ENCODE measurements around the gene FAM171A1.
A peak's percentile ranks its signal among the peaks of the same experiment; 100 is the strongest.

Gene FAM171A1

GRCh38 chr10:15231426-15231825 lies 139.7 kb downstream of the FAM171A1 start:
- no peak for TF ChIP-seq CTCF (IDR thresholded peaks at IDR 0.05; ENCODE audit: control insufficient read depth, insufficient read depth, low read depth, low read length, missing control alignments)
- H3K4me3 ChIP-seq (ENCODE audit: control insufficient read depth, low read depth, low read length) = no peak overlapping the region
- DNase-seq (ENCODE audit: low read depth) = no peak

- DNase-seq (ENCODE audit: low read depth) = no peak
- no peak overlapping the region for H3K4me3 ChIP-seq (ENCODE audit: control insufficient read depth, low read depth, low read length)
- no peak for TF ChIP-seq CTCF (IDR thresholded peaks at IDR 0.05; ENCODE audit: control insufficient read depth, insufficient read depth, low read depth, low read length, missing control alignments)
Measured at GRCh38 chr10:15230257-15230656, 140.8 kb downstream of the FAM171A1 start.

- no peak for DNase-seq (ENCODE audit: low read depth)
- TF ChIP-seq CTCF (IDR thresholded peaks at IDR 0.05; ENCODE audit: control insufficient read depth, insufficient read depth, low read depth, low read length, missing control alignments) = no peak
- H3K4me3 ChIP-seq (ENCODE audit: control insufficient read depth, low read depth, low read length) = no peak overlapping the region
Measured at GRCh38 chr10:15229268-15229667, 141.8 kb downstream of the FAM171A1 start.

- DNase-seq (ENCODE audit: low read depth) = no peak
- TF ChIP-seq CTCF (IDR thresholded peaks at IDR 0.05; ENCODE audit: control insufficient read depth, insufficient read depth, low read depth, low read length, missing control alignments) = no peak
Measured at GRCh38 chr10:15228426-15228825, 142.7 kb downstream of the FAM171A1 start.

GRCh38 chr10:15227611-15228372 lies 143.3 kb downstream of the FAM171A1 start:
- H3K4me3 ChIP-seq (ENCODE audit: control insufficient read depth, low read depth, low read length) = no peak overlapping the region
- DNase-seq (ENCODE audit: low read depth) = peak; percentile 28
- no peak for TF ChIP-seq CTCF (IDR thresholded peaks at IDR 0.05; ENCODE audit: control insufficient read depth, insufficient read depth, low read depth, low read length, missing control alignments)

More at GRCh38 chr10:15228426-15228825, 142.7 kb downstream of the FAM171A1 start:
- H3K4me3 ChIP-seq (ENCODE audit: control insufficient read depth, low read depth, low read length) = no peak overlapping the region

GRCh38 chr10:15225511-15225910 lies 145.6 kb downstream of the FAM171A1 start:
- H3K4me3 ChIP-seq (ENCODE audit: control insufficient read depth, low read depth, low read length) = no peak overlapping the region

More at GRCh38 chr10:15225511-15225910, 145.6 kb downstream of the FAM171A1 start:
- DNase-seq (ENCODE audit: low read depth) = no peak
- TF ChIP-seq CTCF (IDR thresholded peaks at IDR 0.05; ENCODE audit: control insufficient read depth, insufficient read depth, low read depth, low read length, missing control alignments) = no peak
